GM10847 (cell line): ENCODE measurements around the gene NSRP1.

Experiments used
- POLR2A ChIP-seq: IDR thresholded peaks from 2 replicates; pipeline ENCODE4 v1.6.1; 2011; ENCODE audit not compliant: insufficient read length; ENCODE audit errors: extremely low read depth

NSRP1 gene

GRCh38 chr17:30116661-30117551, at the start of gene NSRP1:
Gene NSRP1, plus strand, starts transcription at chr17:30116816. Its CDS starts 28 bp downstream, at chr17:30116844.
- peak; percentile 97 for TF ChIP-seq POLR2A

- TF ChIP-seq POLR2A = no peak
Measured at GRCh38 chr17:30068465-30068864, 48.2 kb upstream of the NSRP1 start.

GRCh38 chr17:30074254-30074653, 42.4 kb upstream of the NSRP1 start:
- TF ChIP-seq POLR2A = no peak

- TF ChIP-seq POLR2A = no peak
Measured at GRCh38 chr17:30074730-30075129, 41.9 kb upstream of the NSRP1 start.

- no peak for TF ChIP-seq POLR2A
Measured at GRCh38 chr17:30082773-30083172, 33.8 kb upstream of the NSRP1 start.

GRCh38 chr17:30084788-30085187, 31.8 kb upstream of the NSRP1 start:
- TF ChIP-seq POLR2A = no peak

GRCh38 chr17:30086896-30087295, 29.7 kb upstream of the NSRP1 start:
- no peak for TF ChIP-seq POLR2A

- no peak for TF ChIP-seq POLR2A
Measured at GRCh38 chr17:30091121-30091670, 25.4 kb upstream of the NSRP1 start.

GRCh38 chr17:30091771-30092170, 24.8 kb upstream of the NSRP1 start:
- no peak for TF ChIP-seq POLR2A

- TF ChIP-seq POLR2A = no peak
Measured at GRCh38 chr17:30092886-30093285, 23.7 kb upstream of the NSRP1 start.

- TF ChIP-seq POLR2A = no peak
Measured at GRCh38 chr17:30093463-30094147, 23.0 kb upstream of the NSRP1 start.

GRCh38 chr17:30095507-30096244, 20.9 kb upstream of the NSRP1 start:
- TF ChIP-seq POLR2A = no peak

- TF ChIP-seq POLR2A = no peak
Measured at GRCh38 chr17:30101686-30102390, 14.8 kb upstream of the NSRP1 start.

GRCh38 chr17:30103921-30104320, 12.7 kb upstream of the NSRP1 start:
- no peak for TF ChIP-seq POLR2A
